ENCODE measurements around the gene KIAA1958.

DNA sequence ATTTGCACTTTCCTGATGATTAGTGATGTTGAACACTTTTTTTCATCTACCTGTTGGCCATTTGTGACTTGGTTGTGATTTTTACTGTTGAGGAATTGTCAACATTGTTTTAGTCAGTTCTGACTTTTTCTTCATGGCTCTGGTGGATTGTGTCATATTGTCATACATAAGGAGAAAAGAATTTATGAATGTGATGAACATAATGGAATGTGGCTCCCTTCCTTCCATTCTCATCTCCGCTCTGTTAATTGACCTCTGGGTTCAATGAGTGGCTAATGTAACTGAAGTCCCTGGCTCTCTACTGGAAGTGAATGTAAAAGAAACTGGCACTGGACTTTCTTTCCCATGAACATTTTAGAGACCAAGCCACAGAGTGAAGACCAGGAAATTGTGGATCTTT lies 49.2 kb downstream of the KIAA1958 start:
- no peak for TF ChIP-seq EZH2 (IDR thresholded peaks at IDR 0.05; ENCODE audit: low read depth, low read length, severe bottlenecking)
- no peak for TF ChIP-seq CTCF (IDR thresholded peaks at IDR 0.05; ENCODE audit: control extremely low read depth in 1 of 3, insufficient read depth in 1 of 3, low read depth in 1 of 3, low read length in 3 of 3)
- TF ChIP-seq FOSL1 (IDR thresholded peaks at IDR 0.05; ENCODE audit: insufficient read depth, low read depth, low read length) = no peak
- no peak for TF ChIP-seq SP1 (IDR thresholded peaks at IDR 0.05; ENCODE audit: low read depth, low read length)
- TF ChIP-seq TAF1 (IDR thresholded peaks at IDR 0.05; ENCODE audit: low read depth, low read length) = no peak
- TF ChIP-seq RBBP5 (IDR thresholded peaks at IDR 0.05; ENCODE audit: borderline replicate concordance, low read depth, low read length) = no peak
- TF ChIP-seq SUZ12 (IDR thresholded peaks at IDR 0.05; ENCODE audit: low read length) = no peak
- TF ChIP-seq CHD2 (IDR thresholded peaks at IDR 0.05; ENCODE audit: low read length) = no peak
- TF ChIP-seq, protein P1, sequence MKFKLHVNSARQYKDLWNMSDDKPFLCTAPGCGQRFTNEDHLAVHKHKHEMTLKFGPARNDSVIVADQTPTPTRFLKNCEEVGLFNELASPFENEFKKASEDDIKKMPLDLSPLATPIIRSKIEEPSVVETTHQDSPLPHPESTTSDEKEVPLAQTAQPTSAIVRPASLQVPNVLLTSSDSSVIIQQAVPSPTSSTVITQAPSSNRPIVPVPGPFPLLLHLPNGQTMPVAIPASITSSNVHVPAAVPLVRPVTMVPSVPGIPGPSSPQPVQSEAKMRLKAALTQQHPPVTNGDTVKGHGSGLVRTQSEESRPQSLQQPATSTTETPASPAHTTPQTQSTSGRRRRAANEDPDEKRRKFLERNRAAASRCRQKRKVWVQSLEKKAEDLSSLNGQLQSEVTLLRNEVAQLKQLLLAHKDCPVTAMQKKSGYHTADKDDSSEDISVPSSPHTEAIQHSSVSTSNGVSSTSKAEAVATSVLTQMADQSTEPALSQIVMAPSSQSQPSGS (IDR thresholded peaks at IDR 0.05; ENCODE audit: low read length) = no peak
- TF ChIP-seq POLR2A (IDR thresholded peaks at IDR 0.05; ENCODE audit: control extremely low read depth in 1 of 2, low read depth in 2 of 2, low read length in 2 of 2) = no peak
- TF ChIP-seq POU5F1 (IDR thresholded peaks at IDR 0.05; ENCODE audit: low read depth, low read length) = no peak
- TF ChIP-seq RAD21 (IDR thresholded peaks at IDR 0.05 in 1 of 2, conservative IDR thresholded peaks at IDR 0.05 in 1 of 2; ENCODE audit: low read depth in 2 of 2, low read length in 2 of 2) = no peak
- TF ChIP-seq CEBPB (IDR thresholded peaks at IDR 0.05; ENCODE audit: low read depth, low read length) = no peak
- no peak for TF ChIP-seq POLR2AphosphoS5 (IDR thresholded peaks at IDR 0.05; ENCODE audit: low read depth, low read length)

Data from H1 (cell line).